ENCODE results near the gene PRM3. TPM values are rescaled to one million over a fixed set of nuclear protein-coding genes. Genes with fewer than 3 reads are reported as not detected.
A peak's percentile ranks its signal among the peaks of the same experiment; 100 is the strongest.

Gene PRM3
- total and polyA plus RNA-seq, 2 of the 8 experiments (the other 6 are each of a cell fraction or from before 2014, with no cell fraction given), result not detected

GRCh38 chr16:11316331-11317015 is 43.0 kb upstream of the PRM3 start:
- peak overlapping the region; percentile 100 for H2BK20ac ChIP-seq (ENCODE audit: low read length)
- peak overlapping the region; percentile 50 for H3K56ac ChIP-seq (replicated peaks; ENCODE audit: insufficient read length, low read depth, low read length)
- H3K4ac ChIP-seq (replicated peaks; ENCODE audit: insufficient read length, low read depth, low read length), result peak overlapping the region; percentile 100
- peak overlapping the region; percentile 100 for H2BK5ac ChIP-seq (ENCODE audit: low read depth, low read length)
- H3K27me3 ChIP-seq (replicated peaks in 1 of 4; ENCODE audit: control insufficient read depth in 3 of 4, extremely low read depth in 1 of 4, insufficient read depth in 3 of 4, low read length in 3 of 4), result no peaks in the 10 kb centered on the region
- ChIA-PET CTCF (ENCODE audit: partially characterized antibody) (interaction anchor here (0.7 to 3.2 kb wide), 8 partner anchors 13 to 62 kb away, joined by 3 to 12 read pairs (median 4); partner anchors contain the start of gene SOCS1), POLR2A (ENCODE audit: partially characterized antibody) (interaction anchor here (1.1 to 5.1 kb wide), 8 partner anchors 8 to 68 kb away, joined by 3 to 29 read pairs (median 8); partner anchors contain the start of gene SOCS1)
- peak overlapping the region; percentile 100 for H2AK5ac ChIP-seq (ENCODE audit: low read depth, low read length)
- DNase-seq (ENCODE audit: low read depth in 1 of 2, low spot score in 2 of 2) (peak in 1 of 2 experiments; percentile 71), FAIRE-seq (no peak)
- H4K5ac ChIP-seq (ENCODE audit: insufficient read length, low read depth, low read length), result peak overlapping the region; percentile 45
- H2AFZ ChIP-seq (ENCODE audit: low read length), result no peak overlapping the region
- H3K27ac ChIP-seq (ENCODE audit: low read depth, low read length), result peak overlapping the region; percentile 76
- H4K91ac ChIP-seq (replicated peaks; ENCODE audit: insufficient read length, low read length), result peak overlapping the region; percentile 100
- H3K79me1 ChIP-seq (ENCODE audit: low read depth, low read length), result no peaks in the 10 kb centered on the region
- H2BK120ac ChIP-seq (replicated peaks; ENCODE audit: low read depth, low read length), result peak overlapping the region; percentile 100
- H2BK12ac ChIP-seq (ENCODE audit: low read depth, low read length), result peak overlapping the region; percentile 100
- H3K14ac ChIP-seq (ENCODE audit: insufficient read length), result no peak overlapping the region
- H3K4me3 ChIP-seq (ENCODE audit: extremely low read depth in 1 of 4, insufficient read depth in 2 of 4, low read depth in 3 of 4, low read length in 4 of 4), result peak overlapping the region in 3 of 4 experiments; percentile 2 to 48 (median 29); a peak in 5 of 8 replicates
- no peak overlapping the region for H2BK15ac ChIP-seq (ENCODE audit: low read length)
- peak overlapping the region; percentile 7; the same call in 1 of the 2 replicates for H4K8ac ChIP-seq (ENCODE audit: extremely low read depth, insufficient read depth, low read length)
- no peaks in the 10 kb centered on the region for H3K9me3 ChIP-seq (ENCODE audit: insufficient read depth in 2 of 2, low read depth in 1 of 2, low read length in 1 of 2)
- peak overlapping the region in 3 of 4 experiments; percentile 40 to 58 (median 56); a peak in 5 of 7 replicates for H3K9ac ChIP-seq (replicated peaks in 1 of 4; ENCODE audit: extremely low read depth in 1 of 4, low read depth in 3 of 4, low read length in 3 of 4)
- WGBS, 2 experiments (ENCODE audit: extremely low coverage in 1 of 2, insufficient coverage in 1 of 2, insufficient read length in 1 of 2, insufficient replicate concordance in 2 of 2, low coverage in 1 of 2, low lambda C conversion rate in 2 of 2, missing lambda C conversion rate in 1 of 2), result 40% methylated on average over 18 of the region's 23 CpGs; no CpG with 5 or more reads in 1 of the 2 experiments
- peaks cover 23 to 36% (median 25%) of the 10 kb centered on the region in 4 experiments for H3K4me1 ChIP-seq (replicated peaks in 1 of 4; ENCODE audit: control insufficient read depth in 3 of 4, insufficient read depth in 4 of 4, low read length in 3 of 4)
- peak overlapping the region; percentile 100 for H3K18ac ChIP-seq (ENCODE audit: extremely low read depth, low read length)
- no peaks in the 10 kb centered on the region for H3K36me3 ChIP-seq (ENCODE audit: control insufficient read depth in 2 of 4, insufficient read depth in 4 of 4, low read length in 3 of 4)
- peaks cover 3% of the 10 kb centered on the region for H3K23me2 ChIP-seq (ENCODE audit: low read depth, low read length)
- peak overlapping the region; percentile 68 to 82 for H3K4me2 ChIP-seq (ENCODE audit: insufficient read depth in 1 of 2, low read depth in 2 of 2, low read length in 2 of 2)
- no peak overlapping the region for H3K23ac ChIP-seq (ENCODE audit: insufficient read length)
- H4K20me1 ChIP-seq (replicated peaks in 1 of 2; ENCODE audit: control insufficient read depth in 1 of 2, insufficient read depth in 2 of 2, low read length in 2 of 2), result no peaks in the 10 kb centered on the region
- H3K79me2 ChIP-seq (ENCODE audit: control insufficient read depth in 1 of 2, insufficient read depth in 2 of 2, low read length in 2 of 2), result no peaks in the 10 kb centered on the region
- TF ChIP-seq ATF2 (IDR thresholded peaks at IDR 0.05; ENCODE audit: low read length) (no peak), CBX8 (IDR thresholded peaks at IDR 0.05; ENCODE audit: borderline replicate concordance, low read depth, low read length) (no peak), KDM5A (IDR thresholded peaks at IDR 0.05; ENCODE audit: low read length) (no peak), RAD21 (IDR thresholded peaks at IDR 0.05 in 1 of 2, conservative IDR thresholded peaks at IDR 0.05 in 1 of 2; ENCODE audit: low read depth in 2 of 2, low read length in 2 of 2) (peak in 1 of 2 experiments; percentile 34; a peak in 1 of 4 replicates), BRCA1 (IDR thresholded peaks at IDR 0.05; ENCODE audit: low read depth, low read length) (no peak), POLR2AphosphoS5 (IDR thresholded peaks at IDR 0.05; ENCODE audit: low read depth, low read length) (peak; percentile 60; the same call in 1 of the 2 replicates), RBBP5 (IDR thresholded peaks at IDR 0.05; ENCODE audit: borderline replicate concordance, low read depth, low read length) (no peak; the same call in 1 of the 2 replicates), SP2 (IDR thresholded peaks at IDR 0.05; ENCODE audit: low read length) (no peak), GABPA (IDR thresholded peaks at IDR 0.05; ENCODE audit: borderline replicate concordance, insufficient read depth, low read length) (0 out of 2 replicates have a peak, but pooled peaks have one; percentile 17)
